HUES6 (cell line): ENCODE measurements around the gene DUSP21.
"Not testable (repeated sequence)": the region's sequence is repeated elsewhere in the genome, so short reads cannot be mapped to it uniquely, and the experiment has no call there.

ENCODE experiments used
- H3K27ac ChIP-seq: 2 replicates; pipeline ENCODE4 v1.7.0; 2013; ENCODE audit warnings: low read depth, mild to moderate bottlenecking, low read length, inconsistent platforms
- H3K27me3 ChIP-seq: 2 replicates; pipeline ENCODE4 v1.6.1; 2013; ENCODE audit warnings: low read length; ENCODE audit not compliant: control insufficient read depth, insufficient read depth
- H3K36me3 ChIP-seq: 2 replicates; pipeline ENCODE4 v1.6.1; 2013; ENCODE audit warnings: low read length; ENCODE audit not compliant: control insufficient read depth, insufficient read depth
- H3K4me1 ChIP-seq: 2 replicates; pipeline ENCODE4 v1.6.1; 2013; ENCODE audit warnings: low read length; ENCODE audit not compliant: control insufficient read depth, insufficient read depth
- H3K4me3 ChIP-seq: 2 replicates; pipeline ENCODE4 v1.5.1; 2013; ENCODE audit warnings: low read depth, low read length
- H3K9ac ChIP-seq: one replicate; pipeline ENCODE4 v1.6.1; 2013; ENCODE audit warnings: mild to moderate bottlenecking, low read length
- H3K9me3 ChIP-seq: 2 replicates; pipeline ENCODE4 v1.6.1; 2013; ENCODE audit warnings: low read depth, low read length; ENCODE audit not compliant: control insufficient read depth, insufficient read depth

DUSP21 gene

DNA sequence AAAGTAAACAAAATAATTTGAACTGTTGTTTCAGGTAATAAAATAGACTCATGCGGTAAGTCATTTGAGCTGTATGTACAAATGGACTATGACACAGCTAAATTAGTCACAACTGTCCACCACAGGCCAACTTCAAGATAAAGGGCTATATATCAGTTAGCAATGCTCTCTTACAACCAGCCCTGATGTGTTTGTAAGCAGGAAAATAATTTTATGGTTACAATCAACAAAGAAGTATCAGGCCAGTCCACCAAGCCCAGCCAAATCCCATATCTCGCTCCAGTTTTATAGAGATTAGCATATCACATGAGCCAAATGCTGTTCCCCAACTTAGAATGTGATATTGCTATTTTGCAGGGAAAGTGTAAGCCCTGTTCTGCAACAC lies 511 bp upstream of the DUSP21 start:
- Histone ChIP-seq H3K9me3 (peaks cover 15% of the 10 kb centered on the region; the same call in 1 of the 2 replicates), H3K27ac (no peak overlapping the region), H3K4me3 (no peak overlapping the region), H3K4me1 (no peaks in the 10 kb centered on the region), H3K27me3 (no peaks in the 10 kb centered on the region), H3K36me3 (no peaks in the 10 kb centered on the region), H3K9ac (no peak overlapping the region)

DNA sequence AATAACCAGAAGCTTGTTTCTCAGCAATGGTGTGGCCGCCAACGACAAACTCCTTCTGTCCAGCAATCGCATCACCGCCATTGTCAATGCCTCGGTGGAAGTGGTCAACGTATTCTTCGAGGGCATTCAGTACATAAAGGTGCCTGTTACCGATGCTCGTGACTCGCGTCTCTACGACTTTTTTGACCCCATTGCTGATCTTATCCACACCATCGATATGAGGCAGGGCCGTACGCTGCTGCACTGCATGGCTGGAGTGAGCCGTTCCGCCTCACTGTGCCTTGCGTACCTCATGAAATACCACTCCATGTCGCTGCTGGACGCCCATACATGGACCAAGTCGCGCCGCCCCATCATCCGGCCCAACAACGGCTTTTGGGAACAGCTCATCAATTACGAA lies 383 bp downstream of the DUSP21 start:
- H3K27me3 ChIP-seq: no peaks in the 10 kb centered on the region
- peaks cover 17% of the 10 kb centered on the region; the same call in 1 of the 2 replicates for H3K9me3 ChIP-seq
- H3K4me1 ChIP-seq: no peaks in the 10 kb centered on the region
- H3K4me3 ChIP-seq: no peak overlapping the region
- no peak overlapping the region for H3K9ac ChIP-seq
- no peak overlapping the region for H3K27ac ChIP-seq
- no peaks in the 10 kb centered on the region for H3K36me3 ChIP-seq

DNA sequence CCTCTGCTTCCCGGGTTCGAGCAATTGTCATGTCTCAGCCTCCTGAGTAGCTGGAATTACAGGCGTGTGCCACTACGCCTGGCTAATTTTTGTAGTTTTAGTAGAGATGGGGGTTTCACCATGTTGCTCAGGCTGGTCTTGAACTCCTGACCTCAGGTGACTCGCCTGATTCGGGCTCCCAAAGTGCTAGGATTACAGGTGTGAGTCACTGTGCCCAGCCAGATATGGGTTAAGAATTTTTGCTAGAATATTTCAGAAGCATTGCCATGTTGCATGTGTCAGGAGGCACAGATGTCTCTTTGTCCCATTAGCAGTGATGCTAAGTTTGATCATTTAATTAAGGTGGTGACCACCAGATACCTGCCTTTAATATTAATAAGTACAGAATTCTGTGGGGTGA lies 7.1 kb downstream of the DUSP21 start:
- H3K4me3 ChIP-seq, H3K9me3 ChIP-seq, H3K9ac ChIP-seq, H3K36me3 ChIP-seq, H3K27me3 ChIP-seq, H3K27ac ChIP-seq, H3K4me1 ChIP-seq: not testable (repeated sequence)

DNA sequence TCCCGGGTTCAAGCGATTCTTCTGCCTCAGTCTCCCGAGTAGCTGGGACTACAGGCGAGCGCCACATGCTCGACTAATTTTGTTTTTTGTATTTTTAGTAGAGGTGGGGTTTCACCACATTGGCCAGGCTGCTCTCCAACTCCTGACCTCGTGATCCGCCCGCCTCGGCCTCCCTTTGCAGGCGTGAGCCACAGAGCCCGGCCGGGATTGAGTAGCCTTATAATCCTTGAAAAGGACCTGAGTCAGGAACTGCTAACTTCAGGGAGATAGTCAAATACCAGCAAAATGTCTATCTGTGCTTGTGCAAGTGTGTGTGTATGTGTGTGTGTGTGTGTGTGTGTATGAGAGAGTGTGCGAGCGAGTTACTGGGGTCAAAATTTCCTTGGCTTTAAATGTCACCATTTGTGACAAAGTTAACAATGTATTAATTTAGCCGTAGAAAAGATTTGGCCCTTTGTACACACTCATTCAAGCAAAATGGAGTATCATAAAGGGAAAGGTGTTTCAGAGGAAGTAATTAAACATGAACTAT lies 27.4 kb downstream of the DUSP21 start:
- H3K9ac ChIP-seq: no peak overlapping the region
- H3K36me3 ChIP-seq: no peaks in the 10 kb centered on the region
- peak overlapping the region; percentile 88 for H3K4me3 ChIP-seq
- no peak overlapping the region for H3K27ac ChIP-seq
- H3K27me3 ChIP-seq: no peaks in the 10 kb centered on the region
- no peaks in the 10 kb centered on the region for H3K4me1 ChIP-seq
- H3K9me3 ChIP-seq: peaks cover 5% of the 10 kb centered on the region; the same call in 1 of the 2 replicates

DNA sequence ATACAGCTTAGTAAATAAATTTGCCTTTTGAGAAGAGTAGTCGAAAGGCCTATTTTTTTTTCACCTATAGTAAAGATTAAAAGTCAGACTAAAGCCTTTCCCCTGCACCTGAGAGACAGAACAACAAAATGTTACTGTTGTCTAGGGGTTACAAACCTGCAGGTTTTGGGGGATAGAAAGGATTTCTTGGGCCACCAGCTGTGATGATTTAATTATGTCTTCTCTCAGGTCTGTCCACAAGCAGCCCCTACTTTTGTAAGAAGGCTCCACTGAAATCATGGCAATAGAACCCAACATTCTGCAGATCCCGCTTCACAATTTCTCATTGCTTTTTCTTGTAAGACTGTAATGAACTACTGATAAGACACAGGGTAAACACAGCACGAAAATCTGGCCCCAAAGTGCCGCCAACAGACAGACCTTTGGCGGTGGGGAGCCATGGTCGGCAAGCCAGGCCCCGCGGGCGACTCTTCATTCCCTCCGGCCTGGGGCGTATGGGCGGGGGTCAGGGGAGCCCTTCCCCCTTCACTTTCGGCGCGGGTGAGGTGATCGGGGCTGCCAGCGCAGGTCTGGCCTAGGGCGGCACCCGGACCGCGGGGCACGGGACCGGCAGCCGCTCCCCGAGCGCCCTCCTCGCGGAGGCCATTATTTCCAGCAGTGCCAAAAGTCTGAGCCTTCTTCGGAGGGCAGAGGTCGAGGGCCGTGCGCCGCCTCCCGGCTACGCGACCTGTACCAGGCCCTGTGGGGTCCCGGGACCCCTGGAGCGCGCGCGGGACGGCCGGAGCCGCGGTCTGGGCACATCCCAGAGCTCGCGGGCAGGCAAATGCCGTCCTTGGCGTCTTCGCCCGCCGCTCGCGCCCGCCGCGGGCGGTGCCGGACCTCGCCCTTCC lies 28.4 kb downstream of the DUSP21 start:
- Histone ChIP-seq H3K4me3 (peak overlapping the region; percentile 88), H3K27me3 (no peaks in the 10 kb centered on the region), H3K36me3 (no peaks in the 10 kb centered on the region), H3K9me3 (peaks cover 4% of the 10 kb centered on the region; the same call in 1 of the 2 replicates), H3K27ac (peak overlapping the region; percentile 90), H3K9ac (peak overlapping the region; percentile 91), H3K4me1 (no peaks in the 10 kb centered on the region)

DNA sequence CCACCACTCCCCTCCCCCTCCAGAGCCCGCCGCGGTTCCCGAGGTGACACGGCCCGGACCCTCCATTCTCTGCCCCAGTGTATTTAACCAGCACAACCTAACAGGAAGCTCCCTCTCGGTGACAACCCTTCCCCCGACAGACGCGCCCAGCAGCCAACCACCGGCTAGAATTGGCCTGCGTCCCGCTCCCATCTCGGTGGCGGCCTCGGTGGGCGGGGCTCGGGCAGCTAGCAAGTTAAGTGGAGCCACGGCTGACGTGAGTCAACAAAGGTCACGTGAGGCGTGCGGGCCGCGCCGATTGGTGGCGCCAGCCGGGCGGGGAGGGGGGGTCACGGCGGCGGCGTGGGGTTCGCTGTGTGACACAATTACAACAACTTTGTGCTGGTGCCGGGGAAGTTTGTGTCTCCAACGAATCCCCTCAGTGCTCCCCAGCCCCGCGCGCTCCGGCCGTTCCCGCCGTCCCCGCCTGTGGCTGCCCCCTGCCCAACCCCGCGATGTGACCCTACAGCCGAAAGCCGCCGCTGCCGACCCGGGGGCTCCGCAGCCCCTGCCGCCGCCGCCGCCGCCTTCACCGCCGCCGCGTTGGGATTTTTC lies 29.1 kb downstream of the DUSP21 start, which contains the start of gene KDM6A:
Gene KDM6A, plus strand, starts transcription at position 368 of the 594 bp plus-strand sequence. CDS start 364 bp downstream, outside the sequence.
- peak within 1 kb of the TSS; percentile 94 for H3K4me3 ChIP-seq
- H3K9me3 ChIP-seq: 0 out of 2 replicates have a peak, but pooled peaks cover 2% of the 10 kb centered on the region
- no peaks in the 10 kb centered on the region for H3K27me3 ChIP-seq
- H3K36me3 ChIP-seq: no peaks in the 10 kb centered on the region
- H3K9ac ChIP-seq: peak within 1 kb of the TSS; percentile 92
- peak within 1 kb of the TSS; percentile 90 for H3K27ac ChIP-seq
- no peaks in the 10 kb centered on the region for H3K4me1 ChIP-seq

DNA sequence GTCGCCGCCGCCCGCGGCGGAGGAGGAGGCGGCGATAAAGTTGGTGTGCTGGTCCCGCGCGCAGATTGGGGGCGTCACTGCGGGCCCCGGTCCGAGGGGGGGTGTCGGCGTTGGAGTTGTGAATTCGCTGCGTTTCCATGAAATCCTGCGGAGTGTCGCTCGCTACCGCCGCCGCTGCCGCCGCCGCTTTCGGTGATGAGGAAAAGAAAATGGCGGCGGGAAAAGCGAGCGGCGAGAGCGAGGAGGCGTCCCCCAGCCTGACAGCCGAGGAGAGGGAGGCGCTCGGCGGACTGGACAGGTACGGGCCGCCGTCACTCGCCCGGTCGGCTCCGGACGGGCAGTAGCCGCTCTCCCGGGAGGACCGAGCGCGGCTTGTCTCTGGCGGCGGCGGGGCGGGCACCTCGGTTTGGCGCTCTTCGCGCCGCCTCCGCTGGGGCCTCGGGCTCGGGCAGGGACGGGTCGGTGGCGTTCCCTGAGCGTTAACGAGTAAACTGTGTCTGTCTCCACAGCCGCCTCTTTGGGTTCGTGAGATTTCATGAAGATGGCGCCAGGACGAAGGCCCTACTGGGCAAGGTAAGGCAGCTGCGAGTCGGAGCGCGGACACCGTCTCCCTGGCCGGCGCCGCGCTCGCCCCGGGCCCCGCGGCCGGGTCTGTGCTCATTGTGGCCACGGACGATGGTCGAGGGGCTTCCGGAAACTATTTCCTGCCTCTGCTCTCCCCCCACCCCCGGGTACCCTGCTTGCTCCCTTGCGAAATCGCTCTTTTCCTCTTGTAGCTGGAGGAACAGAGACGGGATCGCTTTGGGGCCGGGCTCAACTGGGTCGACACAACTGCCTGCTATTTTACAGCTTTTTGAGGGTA lies 29.8 kb downstream of the DUSP21 start:
- Histone ChIP-seq H3K27ac (peak overlapping the region; percentile 88), H3K4me3 (peak overlapping the region; percentile 94), H3K9ac (peak overlapping the region; percentile 92), H3K9me3 (0 out of 2 replicates have a peak, but pooled peaks cover 2% of the 10 kb centered on the region), H3K4me1 (no peaks in the 10 kb centered on the region), H3K36me3 (no peaks in the 10 kb centered on the region), H3K27me3 (no peaks in the 10 kb centered on the region)

DNA sequence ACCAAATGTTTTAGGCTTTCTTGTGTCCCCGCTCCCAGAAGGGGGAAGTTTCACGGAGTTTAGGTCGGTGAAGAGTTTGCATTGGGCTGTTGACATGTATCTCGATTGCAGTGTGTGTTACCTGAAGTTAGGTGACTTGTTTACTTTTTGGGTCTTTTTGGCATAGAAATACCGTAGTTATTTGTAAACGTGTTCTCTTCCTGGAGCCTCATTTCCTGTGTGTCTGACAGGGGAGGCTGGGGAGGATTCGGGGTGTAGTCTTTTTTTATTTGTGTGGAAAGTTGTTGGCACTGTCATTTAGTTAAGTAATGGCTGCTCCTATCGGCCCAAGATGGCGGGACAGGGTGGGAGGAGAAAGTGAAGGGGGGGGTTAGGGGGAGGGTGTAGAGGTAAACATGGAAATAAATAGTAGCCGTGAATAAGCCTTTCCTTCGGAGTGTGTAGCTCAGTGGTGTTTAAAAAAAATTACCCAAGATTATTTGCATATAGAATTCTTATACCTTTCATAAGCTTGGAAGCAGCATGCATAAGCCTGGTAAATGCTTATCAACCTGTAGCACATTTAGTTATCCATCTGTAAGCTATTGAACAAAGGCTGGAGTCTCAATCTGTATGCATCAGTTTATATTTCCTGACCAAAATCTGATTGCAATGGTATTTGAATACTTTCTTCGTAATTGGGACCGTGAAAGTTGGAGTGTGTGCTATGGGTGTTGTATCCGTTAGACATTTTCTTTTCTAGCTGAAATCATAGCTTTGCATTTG lies 30.8 kb downstream of the DUSP21 start:
- peak overlapping the region; percentile 94 for H3K4me3 ChIP-seq
- H3K4me1 ChIP-seq: no peaks in the 10 kb centered on the region
- 0 out of 2 replicates have a peak, but pooled peaks cover 4% of the 10 kb centered on the region for H3K9me3 ChIP-seq
- peak overlapping the region; percentile 92 for H3K9ac ChIP-seq
- H3K36me3 ChIP-seq: no peaks in the 10 kb centered on the region
- no peaks in the 10 kb centered on the region for H3K27me3 ChIP-seq
- H3K27ac ChIP-seq: peak overlapping the region; percentile 88; the same call in 1 of the 2 replicates

DNA sequence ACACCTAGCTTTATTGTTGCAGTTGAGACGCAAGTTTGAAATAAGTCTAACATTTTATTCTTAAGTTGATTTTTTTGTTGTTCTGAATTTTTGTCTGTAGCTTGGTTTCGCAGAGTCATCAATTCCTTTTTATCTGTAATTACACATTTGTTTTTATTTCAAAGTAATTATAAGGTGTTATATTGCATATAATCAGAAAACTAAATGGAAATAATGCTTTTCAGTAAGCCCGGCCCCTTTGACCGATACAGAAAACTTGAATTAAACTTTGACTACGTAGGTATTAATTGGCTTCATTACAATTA lies 31.3 kb downstream of the DUSP21 start:
- Histone ChIP-seq H3K9me3 (0 out of 2 replicates have a peak, but pooled peaks cover 5% of the 10 kb centered on the region), H3K4me1 (no peaks in the 10 kb centered on the region), H3K27me3 (no peaks in the 10 kb centered on the region), H3K4me3 (peak overlapping the region; percentile 94), H3K9ac (peak overlapping the region; percentile 13), H3K27ac (no peak overlapping the region), H3K36me3 (no peaks in the 10 kb centered on the region)

DNA sequence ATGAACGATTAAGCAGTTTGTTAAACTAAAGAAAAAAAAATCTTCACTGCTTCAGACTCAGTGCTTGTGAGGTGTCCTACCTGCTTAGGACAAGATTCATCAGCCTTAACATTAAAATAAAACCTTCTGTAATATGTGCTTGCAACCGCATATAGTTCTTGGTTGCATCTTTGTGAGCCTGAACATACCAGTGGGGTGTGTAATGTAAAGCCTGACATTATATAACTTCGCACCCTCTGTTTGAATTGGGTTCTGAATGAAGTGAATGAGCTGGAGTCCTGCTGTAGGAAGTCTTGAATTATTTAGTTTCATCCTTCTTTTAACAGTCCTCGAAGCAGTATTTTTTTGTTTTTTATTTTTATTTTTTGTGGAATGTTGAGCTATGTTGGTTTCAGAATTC lies 32.3 kb downstream of the DUSP21 start:
- Histone ChIP-seq H3K27ac (no peak overlapping the region), H3K36me3 (no peaks in the 10 kb centered on the region), H3K4me1 (no peaks in the 10 kb centered on the region), H3K9me3 (0 out of 2 replicates have a peak, but pooled peaks cover 5% of the 10 kb centered on the region), H3K27me3 (no peaks in the 10 kb centered on the region), H3K9ac (no peak overlapping the region), H3K4me3 (peak overlapping the region; percentile 26; the same call in 1 of the 2 replicates)
